ENCODE data around the gene SPOCK2. TPM values are rescaled to one million over a fixed set of nuclear protein-coding genes. Genes with fewer than 3 reads are reported as not detected.

SPOCK2 gene
- total and polyA plus RNA-seq, 8 donors = 0.59 to 2.1 (median 1.6) TPM

- peak in 1 of 6 donors; percentile 28 for DNase-seq
- no peak for TF ChIP-seq CTCF (IDR thresholded peaks at IDR 0.05)
- Histone ChIP-seq H3K27me3 (no peaks in the 10 kb centered on the region), H3K9me3 (no peaks in the 10 kb centered on the region), H3K4me1 (no peaks in the 10 kb centered on the region), H3K27ac (no peak overlapping the region), H3K36me3 (no peaks in the 10 kb centered on the region), H3K4me3 (no peak overlapping the region)
- no peak for FAIRE-seq
- intact Hi-C loops (cut with DNase I) = no loop called here
- no peak for ATAC-seq
- 86 to 90% methylated on average over 18 of the region's 18 CpGs for WGBS, 2 donors
Observed at GRCh38 chr10:72066318-72067284, 21.8 kb downstream of the SPOCK2 start.

GRCh38 chr10:72065439-72066025 lies 22.8 kb downstream of the SPOCK2 start:
- ATAC-seq = peak in 3 of 4 donors; percentile 11 to 63 (median 29)
- H3K27me3 ChIP-seq = no peaks in the 10 kb centered on the region
- H3K9me3 ChIP-seq = no peaks in the 10 kb centered on the region
- DNase-seq = no peak
- intact Hi-C loops (cut with DNase I) = no loop called here
- no peak overlapping the region for H3K4me3 ChIP-seq
- WGBS, 2 donors = 68 to 69% methylated on average over 13 of the region's 13 CpGs
- no peaks in the 10 kb centered on the region for H3K36me3 ChIP-seq
- TF ChIP-seq CTCF (IDR thresholded peaks at IDR 0.05) = no peak
- no peak for FAIRE-seq
- H3K27ac ChIP-seq = no peak overlapping the region
- H3K4me1 ChIP-seq = no peaks in the 10 kb centered on the region

DNA sequence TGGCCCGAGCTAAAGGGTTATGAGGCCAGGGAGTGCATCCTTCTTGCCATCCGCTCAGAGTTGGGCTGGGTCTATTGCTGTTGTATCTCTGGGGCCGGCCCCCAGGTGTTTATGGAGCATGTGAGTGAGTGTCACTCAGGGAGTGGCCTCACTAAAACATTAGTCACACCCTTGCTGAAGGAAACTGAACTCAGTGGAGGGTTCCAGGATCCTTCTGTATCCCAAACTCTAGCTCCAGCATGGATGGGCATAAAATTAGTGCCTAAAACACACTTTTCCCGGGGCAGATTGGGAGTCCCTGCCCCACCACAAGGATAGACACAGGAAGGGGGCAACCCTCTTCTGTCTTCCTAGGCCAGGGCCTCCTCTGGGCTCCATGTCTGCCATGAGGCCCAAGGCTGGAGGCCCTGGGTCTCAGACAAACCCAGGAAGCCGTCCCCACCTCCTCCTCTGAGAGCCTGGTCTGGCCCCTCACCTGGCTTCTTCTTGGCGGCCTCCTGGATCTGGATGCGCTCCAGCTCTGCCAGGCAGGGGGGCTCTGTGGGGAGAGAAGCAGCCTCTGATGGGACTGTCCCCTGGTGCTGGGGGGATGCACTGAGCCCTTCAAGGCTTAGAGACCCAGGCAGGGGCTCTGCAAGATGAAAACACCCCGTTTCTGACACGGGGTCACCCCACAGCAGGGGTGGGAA lies 24.5 kb downstream of the SPOCK2 start:
- H3K36me3 ChIP-seq = no peaks in the 10 kb centered on the region
- ATAC-seq = no peak
- no peak overlapping the region for H3K27ac ChIP-seq
- no peaks in the 10 kb centered on the region for H3K4me1 ChIP-seq
- no peaks in the 10 kb centered on the region for H3K27me3 ChIP-seq
- intact Hi-C loops (cut with DNase I) = no loop called here
- no peak for TF ChIP-seq CTCF (IDR thresholded peaks at IDR 0.05)
- H3K9me3 ChIP-seq = no peaks in the 10 kb centered on the region
- WGBS, 2 donors = 78 to 84% methylated on average over 9 of the region's 9 CpGs
- DNase-seq = peak in 1 of 6 donors; percentile 55
- FAIRE-seq = no peak
- no peak overlapping the region for H3K4me3 ChIP-seq

DNA sequence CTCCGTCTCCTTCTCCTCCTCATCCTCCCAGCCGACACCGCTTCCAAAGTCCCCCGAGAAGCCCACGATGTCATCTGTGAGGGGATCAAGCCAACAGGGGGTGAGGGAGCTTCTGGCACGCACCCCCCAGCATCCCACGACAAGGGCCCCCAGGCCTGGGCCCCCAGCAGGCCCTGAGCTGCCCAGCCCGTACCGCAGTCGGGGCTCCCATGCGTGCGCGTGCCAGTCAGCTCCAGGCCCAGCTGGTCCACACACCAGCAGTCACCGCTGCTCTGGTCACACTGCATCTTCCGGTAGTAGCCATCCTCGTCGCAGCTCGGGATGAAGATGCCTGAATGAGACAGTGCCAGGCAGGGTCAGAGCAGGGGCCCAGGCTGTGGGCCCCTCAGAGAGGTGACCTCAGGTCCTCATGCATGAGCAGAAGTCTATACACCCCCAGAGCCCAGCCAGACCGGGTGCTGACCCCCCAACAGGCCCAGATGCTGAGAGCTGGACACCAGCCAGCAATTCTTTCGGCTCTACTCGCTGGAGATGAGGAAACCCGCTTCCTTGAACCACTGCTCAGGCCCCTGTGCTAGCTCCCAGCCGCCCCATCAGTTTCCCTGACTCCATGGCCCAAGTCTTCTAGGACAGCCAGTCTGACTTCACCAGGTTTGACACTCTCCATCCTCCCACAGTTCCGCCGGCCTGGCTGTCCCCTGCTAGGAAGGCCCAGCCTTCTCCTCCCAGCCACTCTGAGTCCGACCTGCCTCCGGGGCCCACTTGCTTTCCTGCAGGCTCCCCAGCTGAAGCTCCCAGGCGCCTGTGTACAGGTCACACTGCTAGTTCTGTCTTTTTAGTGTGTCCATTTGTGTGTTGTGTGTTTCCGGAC lies 25.3 kb downstream of the SPOCK2 start:
- ATAC-seq (no peak), DNase-seq (peak in 1 of 6 donors; percentile 72), FAIRE-seq (no peak)
- Histone ChIP-seq H3K27ac (no peak overlapping the region), H3K36me3 (no peaks in the 10 kb centered on the region), H3K4me3 (no peak overlapping the region), H3K4me1 (no peaks in the 10 kb centered on the region), H3K27me3 (no peaks in the 10 kb centered on the region), H3K9me3 (no peaks in the 10 kb centered on the region)
- 95 to 97% methylated on average over 29 of the region's 29 CpGs for WGBS, 2 donors
- no peak for TF ChIP-seq CTCF (IDR thresholded peaks at IDR 0.05)
- intact Hi-C loops (cut with DNase I) = no loop called here
